ENCODE results near the gene STARD13.

DNA sequence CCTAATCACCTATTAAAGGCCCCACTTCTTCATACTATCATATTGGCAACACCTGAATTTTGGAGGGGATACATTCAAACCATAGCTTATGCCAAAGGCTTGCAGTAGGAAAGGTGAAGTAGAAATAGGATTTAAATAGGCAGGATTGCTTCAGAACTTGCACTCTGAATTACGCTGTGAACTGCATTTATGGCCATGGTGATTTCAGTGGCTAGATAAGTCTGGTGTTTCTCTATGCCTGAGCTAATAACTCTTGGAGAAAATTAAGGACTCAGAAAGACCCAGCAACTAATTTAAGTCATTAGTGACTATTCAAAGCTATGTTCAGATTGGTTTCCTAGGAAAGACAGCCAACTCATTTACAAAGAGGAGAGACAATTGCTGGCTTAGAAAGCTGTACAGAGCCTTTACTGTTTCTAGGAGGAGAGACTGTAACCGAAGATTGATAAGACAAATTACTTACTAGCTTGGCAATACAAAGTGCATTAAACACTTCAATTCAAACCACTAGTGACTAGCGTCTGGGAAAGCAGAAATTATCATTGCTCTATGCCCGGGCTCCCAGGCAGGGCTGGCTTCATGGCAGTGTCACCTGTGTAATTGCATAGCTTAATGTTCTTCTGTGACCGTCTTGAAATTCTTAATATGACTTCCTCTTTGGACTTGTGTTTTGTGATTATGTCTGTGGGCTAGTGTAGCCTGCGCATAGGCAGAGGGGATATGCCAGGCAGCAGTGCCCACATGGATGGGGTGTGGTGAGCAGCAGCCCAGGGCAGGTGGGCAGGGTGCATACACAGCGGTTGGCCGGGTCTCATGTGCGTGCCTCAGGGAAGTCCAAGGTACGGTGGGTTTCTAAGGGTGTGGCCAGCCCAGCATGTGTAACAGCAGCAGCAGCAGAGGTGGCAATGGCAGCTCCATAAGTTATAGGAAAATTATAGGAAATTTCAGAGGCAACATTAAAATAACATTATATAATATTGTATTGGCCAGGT is 209.3 kb downstream of the STARD13 start:
- TF ChIP-seq, protein P1, sequence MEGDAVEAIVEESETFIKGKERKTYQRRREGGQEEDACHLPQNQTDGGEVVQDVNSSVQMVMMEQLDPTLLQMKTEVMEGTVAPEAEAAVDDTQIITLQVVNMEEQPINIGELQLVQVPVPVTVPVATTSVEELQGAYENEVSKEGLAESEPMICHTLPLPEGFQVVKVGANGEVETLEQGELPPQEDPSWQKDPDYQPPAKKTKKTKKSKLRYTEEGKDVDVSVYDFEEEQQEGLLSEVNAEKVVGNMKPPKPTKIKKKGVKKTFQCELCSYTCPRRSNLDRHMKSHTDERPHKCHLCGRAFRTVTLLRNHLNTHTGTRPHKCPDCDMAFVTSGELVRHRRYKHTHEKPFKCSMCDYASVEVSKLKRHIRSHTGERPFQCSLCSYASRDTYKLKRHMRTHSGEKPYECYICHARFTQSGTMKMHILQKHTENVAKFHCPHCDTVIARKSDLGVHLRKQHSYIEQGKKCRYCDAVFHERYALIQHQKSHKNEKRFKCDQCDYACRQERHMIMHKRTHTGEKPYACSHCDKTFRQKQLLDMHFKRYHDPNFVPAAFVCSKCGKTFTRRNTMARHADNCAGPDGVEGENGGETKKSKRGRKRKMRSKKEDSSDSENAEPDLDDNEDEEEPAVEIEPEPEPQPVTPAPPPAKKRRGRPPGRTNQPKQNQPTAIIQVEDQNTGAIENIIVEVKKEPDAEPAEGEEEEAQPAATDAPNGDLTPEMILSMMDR (optimal IDR thresholded peaks at IDR 0.05 in 1 of 3, IDR thresholded peaks at IDR 0.05 in 1 of 3, conservative IDR thresholded peaks at IDR 0.05 in 1 of 3; ENCODE audit: extremely low read depth in 1 of 3, insufficient read depth in 2 of 3, low read length in 3 of 3) = no peak
- no peak for TF ChIP-seq EZH2 (IDR thresholded peaks at IDR 0.05; ENCODE audit: low read length)
